ENCODE data around the gene MICAL2. TPM values are rescaled to one million over a fixed set of nuclear protein-coding genes. Genes with fewer than 3 reads are reported as not detected.
A peak's percentile ranks its signal among the peaks of the same experiment; 100 is the strongest.

The MICAL2 gene
- total RNA-seq, 4 donors from 2014 or later, result 109 to 197 (median 183) TPM

DNA sequence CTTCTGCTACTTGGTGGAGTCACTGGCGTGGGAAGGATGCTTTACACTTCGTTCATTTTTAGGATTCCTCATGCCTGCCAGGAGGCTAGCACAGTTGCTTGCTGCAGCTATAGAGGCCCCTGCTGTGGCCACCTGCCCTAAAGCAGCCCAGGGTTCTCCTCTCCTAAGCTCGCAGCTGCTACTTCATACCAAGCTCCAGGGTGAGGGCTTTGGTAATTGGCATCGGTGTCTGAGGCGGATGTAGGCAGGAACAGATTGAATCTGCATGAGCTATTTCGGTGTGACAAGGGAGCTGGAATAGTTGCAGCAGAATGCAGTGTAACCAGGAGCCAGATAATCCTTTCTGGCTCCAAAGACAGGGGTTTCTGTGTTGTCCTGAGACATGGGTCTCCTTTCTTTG, 133.1 kb downstream of the MICAL2 start:
- no peaks in the 10 kb centered on the region for H3K27me3 ChIP-seq
- H3K27ac ChIP-seq, result peak overlapping the region in 1 of 4 donors; percentile 8
- peaks cover 0 to 38% (median 0%) of the 10 kb centered on the region in 4 donors for H3K4me1 ChIP-seq
- no peak overlapping the region for H3K4me3 ChIP-seq
- H3K36me3 ChIP-seq, result peaks cover 0 to 73% (median 0%) of the 10 kb centered on the region in 3 donors
- no peaks in the 10 kb centered on the region for H3K9me3 ChIP-seq
- no peak for DNase-seq
- no peak for TF ChIP-seq POLR2A (IDR thresholded peaks at IDR 0.05)
- TF ChIP-seq, protein P1, sequence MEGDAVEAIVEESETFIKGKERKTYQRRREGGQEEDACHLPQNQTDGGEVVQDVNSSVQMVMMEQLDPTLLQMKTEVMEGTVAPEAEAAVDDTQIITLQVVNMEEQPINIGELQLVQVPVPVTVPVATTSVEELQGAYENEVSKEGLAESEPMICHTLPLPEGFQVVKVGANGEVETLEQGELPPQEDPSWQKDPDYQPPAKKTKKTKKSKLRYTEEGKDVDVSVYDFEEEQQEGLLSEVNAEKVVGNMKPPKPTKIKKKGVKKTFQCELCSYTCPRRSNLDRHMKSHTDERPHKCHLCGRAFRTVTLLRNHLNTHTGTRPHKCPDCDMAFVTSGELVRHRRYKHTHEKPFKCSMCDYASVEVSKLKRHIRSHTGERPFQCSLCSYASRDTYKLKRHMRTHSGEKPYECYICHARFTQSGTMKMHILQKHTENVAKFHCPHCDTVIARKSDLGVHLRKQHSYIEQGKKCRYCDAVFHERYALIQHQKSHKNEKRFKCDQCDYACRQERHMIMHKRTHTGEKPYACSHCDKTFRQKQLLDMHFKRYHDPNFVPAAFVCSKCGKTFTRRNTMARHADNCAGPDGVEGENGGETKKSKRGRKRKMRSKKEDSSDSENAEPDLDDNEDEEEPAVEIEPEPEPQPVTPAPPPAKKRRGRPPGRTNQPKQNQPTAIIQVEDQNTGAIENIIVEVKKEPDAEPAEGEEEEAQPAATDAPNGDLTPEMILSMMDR (IDR thresholded peaks at IDR 0.05), result no peak

DNA sequence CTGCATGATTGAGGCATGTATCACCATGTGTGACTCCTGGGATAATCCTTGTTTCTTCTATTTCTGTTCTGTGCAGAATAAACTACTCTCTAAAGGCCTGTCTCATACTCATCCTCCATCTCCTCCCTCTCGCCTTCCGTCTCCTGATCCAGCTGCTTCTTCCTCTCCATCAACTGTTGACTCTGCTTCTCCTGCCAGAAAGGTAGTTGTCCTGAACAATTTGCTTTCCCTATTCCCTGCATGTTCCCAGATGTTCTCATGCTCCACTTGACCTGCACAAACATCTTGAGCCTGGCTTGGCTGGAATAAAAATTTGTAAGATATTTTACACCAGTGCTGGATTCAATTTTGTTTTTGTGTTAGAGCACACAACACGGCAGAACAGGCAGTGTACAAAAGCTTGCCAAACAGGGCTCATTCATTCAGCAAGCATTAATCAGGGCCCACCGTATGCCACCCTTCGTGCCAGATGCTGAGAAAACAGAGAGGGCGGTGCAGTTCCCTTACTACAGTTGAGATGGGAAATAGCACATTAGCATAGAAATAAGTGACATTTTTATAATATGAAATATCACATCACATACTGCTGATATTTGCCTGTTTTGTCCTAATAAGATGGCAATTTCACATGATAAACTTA, 133.6 kb downstream of the MICAL2 start:
- DNase-seq, result no peak
- H3K27ac ChIP-seq, result no peak overlapping the region
- H3K27me3 ChIP-seq, result no peaks in the 10 kb centered on the region
- TF ChIP-seq POLR2A (IDR thresholded peaks at IDR 0.05), result no peak
- TF ChIP-seq, protein P1 (IDR thresholded peaks at IDR 0.05), result no peak
- H3K9me3 ChIP-seq, result no peaks in the 10 kb centered on the region
- peaks cover 0 to 74% (median 0%) of the 10 kb centered on the region in 3 donors for H3K36me3 ChIP-seq
- H3K4me1 ChIP-seq, result peaks cover 0 to 43% (median 0%) of the 10 kb centered on the region in 4 donors
- no peak overlapping the region for H3K4me3 ChIP-seq

DNA sequence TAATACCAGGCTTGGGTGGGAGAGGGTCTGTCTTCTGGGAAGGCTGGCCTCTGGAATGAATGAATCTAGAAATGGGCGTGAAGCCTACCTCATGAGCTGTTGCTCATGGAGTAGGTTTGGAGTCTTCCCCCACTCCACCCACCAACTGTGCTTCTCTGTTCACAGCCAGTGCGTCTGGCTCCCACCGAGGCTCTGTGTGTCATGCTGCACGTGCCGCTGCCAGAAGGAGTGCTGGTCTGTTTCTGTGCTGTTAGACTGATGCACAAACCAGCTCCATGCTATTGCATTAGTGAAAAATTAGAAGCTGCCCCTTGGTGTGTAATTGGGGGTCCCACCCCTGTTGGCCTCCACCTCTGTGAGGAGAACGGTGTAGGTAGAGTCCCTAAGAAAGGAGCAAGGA, 134.7 kb downstream of the MICAL2 start:
- H3K4me3 ChIP-seq, result no peak overlapping the region
- peaks cover 0 to 42% (median 0%) of the 10 kb centered on the region in 4 donors for H3K4me1 ChIP-seq
- TF ChIP-seq POLR2A (IDR thresholded peaks at IDR 0.05), result no peak
- TF ChIP-seq, protein P1 (IDR thresholded peaks at IDR 0.05), result no peak
- no peak overlapping the region for H3K27ac ChIP-seq
- no peak for DNase-seq
- no peaks in the 10 kb centered on the region for H3K9me3 ChIP-seq
- H3K36me3 ChIP-seq, result peaks cover 0 to 74% (median 0%) of the 10 kb centered on the region in 3 donors
- H3K27me3 ChIP-seq, result no peaks in the 10 kb centered on the region

DNA sequence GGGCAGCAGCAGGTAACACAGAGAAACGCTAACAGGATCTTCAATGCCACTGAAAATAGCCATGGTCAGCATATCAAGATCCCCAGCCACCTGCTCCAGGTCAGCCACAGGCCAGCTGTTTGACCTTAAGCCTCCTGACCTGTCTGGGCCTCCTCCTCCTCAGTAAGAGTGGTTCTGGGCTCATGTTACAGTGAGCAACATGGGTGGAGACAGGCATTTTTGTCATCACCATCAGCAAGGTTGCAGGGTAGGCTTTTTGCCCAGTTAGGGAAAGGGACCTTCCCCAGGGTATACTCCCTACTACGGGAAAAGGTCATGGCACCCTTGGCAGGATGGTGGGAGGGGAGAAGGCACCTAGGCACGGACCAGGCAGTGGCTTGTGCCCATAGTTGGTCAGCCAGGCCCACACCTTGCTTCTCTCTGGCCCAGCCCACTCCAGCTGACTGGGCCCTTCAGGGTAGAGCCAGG, 135.2 kb downstream of the MICAL2 start:
- no peak overlapping the region for H3K4me3 ChIP-seq
- no peaks in the 10 kb centered on the region for H3K27me3 ChIP-seq
- peaks cover 0 to 73% (median 0%) of the 10 kb centered on the region in 3 donors for H3K36me3 ChIP-seq
- H3K4me1 ChIP-seq, result peaks cover 0 to 37% (median 0%) of the 10 kb centered on the region in 4 donors
- TF ChIP-seq, protein P1 (IDR thresholded peaks at IDR 0.05), result no peak
- TF ChIP-seq POLR2A (IDR thresholded peaks at IDR 0.05), result no peak
- no peak for DNase-seq
- H3K9me3 ChIP-seq, result no peaks in the 10 kb centered on the region
- H3K27ac ChIP-seq, result no peak overlapping the region

DNA sequence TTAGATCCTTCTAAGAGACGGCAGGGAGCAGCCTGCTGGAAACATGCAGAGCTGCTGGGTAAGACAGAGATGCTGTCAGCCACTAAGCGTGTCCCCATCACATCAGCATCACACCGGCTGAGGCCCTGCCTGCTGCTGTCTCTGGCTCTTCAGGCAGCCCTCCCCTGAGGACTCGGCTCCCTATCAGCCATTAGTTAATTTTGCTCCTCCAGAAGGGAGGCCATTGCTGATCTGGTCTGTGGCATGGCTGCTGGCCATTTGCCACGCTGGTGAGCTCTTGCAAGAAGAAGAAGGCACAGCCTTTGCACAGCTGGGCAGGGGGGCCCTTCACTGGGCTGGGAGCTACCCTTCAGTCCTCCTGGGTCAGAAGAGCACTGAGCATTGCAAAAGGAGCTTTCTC, 135.8 kb downstream of the MICAL2 start:
- no peak for TF ChIP-seq POLR2A (IDR thresholded peaks at IDR 0.05)
- TF ChIP-seq, protein P1 (IDR thresholded peaks at IDR 0.05), result no peak
- Histone ChIP-seq H3K27ac (no peak overlapping the region), H3K4me1 (peaks cover 0 to 32% (median 0%) of the 10 kb centered on the region in 4 donors), H3K27me3 (no peaks in the 10 kb centered on the region), H3K4me3 (no peak overlapping the region), H3K36me3 (peaks cover 0 to 68% (median 0%) of the 10 kb centered on the region in 3 donors), H3K9me3 (no peaks in the 10 kb centered on the region)
- DNase-seq, result no peak
